Liver (tissue), 3 donors: ENCODE measurements around the gene MFRP.

Experiments used
- NR2F2 ChIP-seq: IDR thresholded peaks from 2 replicates; pipeline ENCODE4 v1.6.1; 2016; ENCODE audit warnings: antibody characterized with exemption
- SP1 ChIP-seq: IDR thresholded peaks from 2 replicates; pipeline ENCODE4 v1.6.1; 2018; ENCODE audit warnings: antibody characterized with exemption, mild to moderate bottlenecking
- TAF1 ChIP-seq: conservative IDR thresholded peaks from 2 replicates; pipeline ENCODE4 v1.6.1; 2016; ENCODE audit warnings: antibody characterized with exemption, mild to moderate bottlenecking
- YY1 ChIP-seq: IDR thresholded peaks from 2 replicates; pipeline ENCODE4 v1.6.1; 2016; ENCODE audit warnings: antibody characterized with exemption, mild to moderate bottlenecking
- TF ChIP-seq, protein P1 (sequence below): fragments of 150-350 bp; IDR thresholded peaks from 2 replicates; pipeline ENCODE4 v1.5.1; 2017; ENCODE audit warnings: improper control_type of control experiment, low read depth, low read length; ENCODE audit not compliant: missing input control
- TF ChIP-seq, protein P2 (sequence below): IDR thresholded peaks from 2 replicates; pipeline ENCODE4 v1.6.1; 2016; ENCODE audit warnings: antibody characterized with exemption, mild to moderate bottlenecking
- donor health status: healthy.
- donor health status: healthy.

DNA sequence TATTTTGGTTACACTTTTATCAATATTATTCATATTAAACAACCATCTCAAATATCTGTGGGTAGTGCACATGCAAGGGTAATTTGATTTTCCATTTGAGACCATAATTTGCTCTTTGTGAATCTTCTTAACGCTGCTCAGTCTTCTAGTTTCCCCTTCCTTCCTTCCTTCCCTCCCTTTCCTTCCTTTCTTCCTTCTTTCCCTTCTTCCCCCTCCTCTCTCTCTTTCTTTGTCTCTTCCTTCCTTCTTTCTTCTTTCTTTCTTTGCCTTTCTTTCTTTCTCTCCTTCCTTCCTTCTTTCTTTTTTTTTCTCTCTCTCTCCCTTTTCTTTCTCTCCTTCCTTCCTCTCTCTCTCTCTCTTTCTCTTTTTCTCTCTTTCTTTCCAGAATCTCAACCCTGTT is 16.3 kb downstream of the MFRP start:
- TF ChIP-seq NR2F2 (no peak), YY1 (no peak), SP1 (no peak), TAF1 (no peak)
- TF ChIP-seq, protein P1, sequence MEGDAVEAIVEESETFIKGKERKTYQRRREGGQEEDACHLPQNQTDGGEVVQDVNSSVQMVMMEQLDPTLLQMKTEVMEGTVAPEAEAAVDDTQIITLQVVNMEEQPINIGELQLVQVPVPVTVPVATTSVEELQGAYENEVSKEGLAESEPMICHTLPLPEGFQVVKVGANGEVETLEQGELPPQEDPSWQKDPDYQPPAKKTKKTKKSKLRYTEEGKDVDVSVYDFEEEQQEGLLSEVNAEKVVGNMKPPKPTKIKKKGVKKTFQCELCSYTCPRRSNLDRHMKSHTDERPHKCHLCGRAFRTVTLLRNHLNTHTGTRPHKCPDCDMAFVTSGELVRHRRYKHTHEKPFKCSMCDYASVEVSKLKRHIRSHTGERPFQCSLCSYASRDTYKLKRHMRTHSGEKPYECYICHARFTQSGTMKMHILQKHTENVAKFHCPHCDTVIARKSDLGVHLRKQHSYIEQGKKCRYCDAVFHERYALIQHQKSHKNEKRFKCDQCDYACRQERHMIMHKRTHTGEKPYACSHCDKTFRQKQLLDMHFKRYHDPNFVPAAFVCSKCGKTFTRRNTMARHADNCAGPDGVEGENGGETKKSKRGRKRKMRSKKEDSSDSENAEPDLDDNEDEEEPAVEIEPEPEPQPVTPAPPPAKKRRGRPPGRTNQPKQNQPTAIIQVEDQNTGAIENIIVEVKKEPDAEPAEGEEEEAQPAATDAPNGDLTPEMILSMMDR: no peak
- TF ChIP-seq, protein P2, sequence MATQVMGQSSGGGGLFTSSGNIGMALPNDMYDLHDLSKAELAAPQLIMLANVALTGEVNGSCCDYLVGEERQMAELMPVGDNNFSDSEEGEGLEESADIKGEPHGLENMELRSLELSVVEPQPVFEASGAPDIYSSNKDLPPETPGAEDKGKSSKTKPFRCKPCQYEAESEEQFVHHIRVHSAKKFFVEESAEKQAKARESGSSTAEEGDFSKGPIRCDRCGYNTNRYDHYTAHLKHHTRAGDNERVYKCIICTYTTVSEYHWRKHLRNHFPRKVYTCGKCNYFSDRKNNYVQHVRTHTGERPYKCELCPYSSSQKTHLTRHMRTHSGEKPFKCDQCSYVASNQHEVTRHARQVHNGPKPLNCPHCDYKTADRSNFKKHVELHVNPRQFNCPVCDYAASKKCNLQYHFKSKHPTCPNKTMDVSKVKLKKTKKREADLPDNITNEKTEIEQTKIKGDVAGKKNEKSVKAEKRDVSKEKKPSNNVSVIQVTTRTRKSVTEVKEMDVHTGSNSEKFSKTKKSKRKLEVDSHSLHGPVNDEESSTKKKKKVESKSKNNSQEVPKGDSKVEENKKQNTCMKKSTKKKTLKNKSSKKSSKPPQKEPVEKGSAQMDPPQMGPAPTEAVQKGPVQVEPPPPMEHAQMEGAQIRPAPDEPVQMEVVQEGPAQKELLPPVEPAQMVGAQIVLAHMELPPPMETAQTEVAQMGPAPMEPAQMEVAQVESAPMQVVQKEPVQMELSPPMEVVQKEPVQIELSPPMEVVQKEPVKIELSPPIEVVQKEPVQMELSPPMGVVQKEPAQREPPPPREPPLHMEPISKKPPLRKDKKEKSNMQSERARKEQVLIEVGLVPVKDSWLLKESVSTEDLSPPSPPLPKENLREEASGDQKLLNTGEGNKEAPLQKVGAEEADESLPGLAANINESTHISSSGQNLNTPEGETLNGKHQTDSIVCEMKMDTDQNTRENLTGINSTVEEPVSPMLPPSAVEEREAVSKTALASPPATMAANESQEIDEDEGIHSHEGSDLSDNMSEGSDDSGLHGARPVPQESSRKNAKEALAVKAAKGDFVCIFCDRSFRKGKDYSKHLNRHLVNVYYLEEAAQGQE: no peak
